GM10248 (cell line): Measurements from ENCODE around the gene FBXO31.

Source experiments
- CTCF ChIA-PET: fragments of 300-600 bp; sonication (Branson Sonifier 250); formaldehyde crosslinking; extraction: SDS; loops from one replicate; lab custom pipeline; 2021; ENCODE audit warnings: antibody characterized with exemption; lab: Yijun Ruan, JAX
- POLR2A ChIA-PET: fragments of 350-650 bp; sonication (Branson Sonifier 250); formaldehyde crosslinking; extraction: SDS; loops from one replicate; lab custom pipeline; 2020; ENCODE audit warnings: antibody characterized with exemption; lab: Yijun Ruan, JAX
- DNase-seq: peaks from one replicate; pipeline ENCODE4 v3.0.0; 2012; ENCODE audit errors: extremely low spot score
- TF ChIP-seq, protein P1 (sequence below): IDR thresholded peaks from 2 replicates; pipeline ENCODE4 v1.5.1; 2012; ENCODE audit warnings: mild to moderate bottlenecking, low read depth; ENCODE audit errors: extremely low read depth, missing control alignments, control extremely low read depth

Gene FBXO31

GRCh38 chr16:87309620-87310525 lies 73.7 kb downstream of the FBXO31 start:
- CTCF ChIA-PET: no interaction called here
- DNase-seq: no peak
- TF ChIP-seq, protein P1, sequence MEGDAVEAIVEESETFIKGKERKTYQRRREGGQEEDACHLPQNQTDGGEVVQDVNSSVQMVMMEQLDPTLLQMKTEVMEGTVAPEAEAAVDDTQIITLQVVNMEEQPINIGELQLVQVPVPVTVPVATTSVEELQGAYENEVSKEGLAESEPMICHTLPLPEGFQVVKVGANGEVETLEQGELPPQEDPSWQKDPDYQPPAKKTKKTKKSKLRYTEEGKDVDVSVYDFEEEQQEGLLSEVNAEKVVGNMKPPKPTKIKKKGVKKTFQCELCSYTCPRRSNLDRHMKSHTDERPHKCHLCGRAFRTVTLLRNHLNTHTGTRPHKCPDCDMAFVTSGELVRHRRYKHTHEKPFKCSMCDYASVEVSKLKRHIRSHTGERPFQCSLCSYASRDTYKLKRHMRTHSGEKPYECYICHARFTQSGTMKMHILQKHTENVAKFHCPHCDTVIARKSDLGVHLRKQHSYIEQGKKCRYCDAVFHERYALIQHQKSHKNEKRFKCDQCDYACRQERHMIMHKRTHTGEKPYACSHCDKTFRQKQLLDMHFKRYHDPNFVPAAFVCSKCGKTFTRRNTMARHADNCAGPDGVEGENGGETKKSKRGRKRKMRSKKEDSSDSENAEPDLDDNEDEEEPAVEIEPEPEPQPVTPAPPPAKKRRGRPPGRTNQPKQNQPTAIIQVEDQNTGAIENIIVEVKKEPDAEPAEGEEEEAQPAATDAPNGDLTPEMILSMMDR: no peak
- POLR2A ChIA-PET: no interaction called here

GRCh38 chr16:87308826-87309225 lies 74.8 kb downstream of the FBXO31 start:
- DNase-seq: no peak
- TF ChIP-seq, protein P1: no peak
- ChIA-PET POLR2A (no interaction called here), CTCF (no interaction called here)

DNA sequence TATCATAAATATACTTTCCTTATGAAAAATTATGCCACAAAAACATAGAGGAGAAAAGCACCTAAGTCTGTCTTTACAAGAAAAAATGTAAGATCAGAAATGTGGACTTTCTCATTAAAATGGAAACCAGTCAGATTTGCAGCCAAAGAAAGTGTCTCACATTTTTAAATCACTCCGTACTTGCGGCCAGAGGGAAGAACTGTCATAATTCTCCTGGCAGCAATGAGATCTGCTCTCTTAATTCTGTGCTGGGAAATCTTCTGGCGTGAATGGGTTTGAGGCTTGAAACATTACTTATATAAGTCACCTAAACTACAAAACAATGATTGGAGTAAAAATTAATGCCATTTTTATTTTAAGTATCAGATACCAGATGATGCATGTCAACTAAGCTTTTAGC lies 77.1 kb downstream of the FBXO31 start:
- TF ChIP-seq, protein P1: no peak
- ChIA-PET POLR2A (no interaction called here), CTCF (interaction anchor here (4.1 kb wide), 1 partner anchor 10 kb away, joined by 20 read pairs; the partner anchor contains the start of gene C16orf95)
- DNase-seq: no peak

DNA sequence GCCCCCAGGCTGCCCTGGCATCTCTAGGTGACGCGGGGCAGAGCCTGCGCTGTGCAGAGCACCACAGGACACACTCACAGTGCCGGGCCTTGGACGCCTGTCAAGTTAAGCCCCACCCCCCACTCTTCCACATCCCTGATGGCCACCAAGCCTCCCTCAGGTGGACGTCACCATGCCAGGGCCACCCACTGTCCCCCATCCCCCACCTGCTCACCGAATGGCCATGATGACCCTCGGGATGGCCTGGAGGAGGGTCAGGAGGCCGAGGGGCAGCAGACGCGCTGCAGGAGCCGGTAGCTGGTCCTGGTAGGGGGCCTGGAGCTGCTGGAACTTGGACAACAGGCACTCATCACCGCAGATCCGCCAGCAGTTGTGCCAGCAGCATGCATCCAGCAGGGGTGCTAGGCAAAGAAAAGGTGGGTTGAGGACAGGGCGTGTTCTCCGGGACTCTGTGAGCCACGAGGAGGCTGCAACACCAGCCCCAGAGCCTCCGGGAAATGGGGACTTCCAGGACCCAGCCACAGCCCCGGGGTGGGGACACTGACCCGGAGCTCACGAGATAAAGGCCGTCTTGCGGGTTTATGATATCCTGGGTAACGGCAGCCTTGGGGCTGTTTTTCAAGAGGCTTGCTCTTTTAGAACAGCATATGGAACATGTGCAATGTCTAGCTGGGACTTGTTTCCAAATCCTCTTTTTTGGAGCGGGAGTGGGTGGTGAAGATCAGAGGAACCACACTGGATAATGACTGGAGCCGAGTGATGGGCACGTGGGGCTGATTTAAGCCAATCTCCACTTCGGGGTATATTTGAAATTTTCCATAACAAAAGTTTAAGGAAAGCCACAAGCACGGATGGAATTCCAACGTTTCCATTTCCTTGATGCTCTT lies 77.8 kb downstream of the FBXO31 start:
- CTCF ChIA-PET: interaction anchor here (4.1 kb wide), 1 partner anchor 11 kb away, joined by 20 read pairs; the partner anchor contains the start of gene C16orf95
- TF ChIP-seq, protein P1: no peak
- POLR2A ChIA-PET: no interaction called here
- no peak for DNase-seq

- no peak for DNase-seq
- POLR2A ChIA-PET: no interaction called here
- CTCF ChIA-PET: interaction anchor here (1.7 to 4.1 kb wide), 2 partner anchors 12 to 77 kb away, joined by 3 to 20 read pairs; partner anchors contain the start of gene C16orf95
- TF ChIP-seq, protein P1: no peak
Observed at GRCh38 chr16:87304951-87305350, 78.6 kb downstream of the FBXO31 start.

DNA sequence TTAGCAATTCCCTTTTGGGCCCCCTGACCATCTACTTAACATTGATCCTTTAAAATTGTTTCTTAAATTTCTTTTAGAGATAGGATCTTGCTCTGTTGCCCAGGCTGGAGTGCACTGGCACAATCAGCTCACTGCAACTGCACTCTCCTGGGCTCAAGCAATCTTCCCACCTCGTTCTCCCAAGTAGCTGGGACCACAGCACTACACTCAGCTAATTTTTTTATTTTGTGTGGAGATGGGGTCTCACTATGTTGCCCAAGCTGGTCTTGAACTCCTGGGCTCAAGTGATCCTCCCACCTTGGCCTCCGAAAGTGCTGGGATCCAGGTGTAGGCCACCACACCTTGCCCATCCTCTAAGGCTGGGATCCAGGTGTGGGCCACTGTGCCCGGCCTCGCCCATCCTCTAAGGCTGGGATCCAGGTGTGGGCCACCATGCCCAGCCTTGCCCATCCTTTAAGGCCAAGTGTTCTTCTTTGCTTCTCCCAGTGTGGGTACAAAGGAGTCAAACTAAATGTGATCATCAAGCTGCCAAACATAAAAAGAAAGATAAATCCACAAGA lies 79.5 kb downstream of the FBXO31 start:
- no peak for DNase-seq
- CTCF ChIA-PET: interaction anchor here (1.7 to 4.1 kb wide), 2 partner anchors 13 to 78 kb away, joined by 3 to 20 read pairs; partner anchors contain the start of gene C16orf95
- TF ChIP-seq, protein P1: no peak
- POLR2A ChIA-PET: no interaction called here
